NCI-H1105 treated with DMSO at 0.1 percent for 48 hours (cell line): ENCODE measurements around the gene APBB1IP.

Experiments
- DNase-seq: peaks from one replicate; lab custom pipeline; 2025; lab: John Stamatoyannopoulos, UW

The APBB1IP gene

GRCh38 chr10:26507441-26507840 is 69.3 kb downstream of the APBB1IP start:
- DNase-seq: no peak

GRCh38 chr10:26508016-26508415 is 69.9 kb downstream of the APBB1IP start:
- no peak for DNase-seq

- DNase-seq: no peak
Measured at GRCh38 chr10:26509307-26509706, 71.2 kb downstream of the APBB1IP start.

- no peak for DNase-seq
Measured at GRCh38 chr10:26513101-26513500, 75.0 kb downstream of the APBB1IP start.

- no peak for DNase-seq
Measured at GRCh38 chr10:26516540-26517101, 78.5 kb downstream of the APBB1IP start.

GRCh38 chr10:26517141-26517867 is 79.2 kb downstream of the APBB1IP start:
- DNase-seq: no peak

GRCh38 chr10:26519803-26520202 is 81.7 kb downstream of the APBB1IP start:
- DNase-seq: no peak

- DNase-seq: no peak
Measured at GRCh38 chr10:26520575-26520974, 82.4 kb downstream of the APBB1IP start.

GRCh38 chr10:26524161-26524896 is 86.2 kb downstream of the APBB1IP start:
- DNase-seq: peak; percentile 8

- DNase-seq: no peak
Measured at GRCh38 chr10:26525586-26525985, 87.4 kb downstream of the APBB1IP start.

GRCh38 chr10:26527018-26527417 is 88.9 kb downstream of the APBB1IP start:
- DNase-seq: no peak

GRCh38 chr10:26528048-26528447 is 89.9 kb downstream of the APBB1IP start:
- no peak for DNase-seq

- no peak for DNase-seq
Measured at GRCh38 chr10:26528715-26529393, 90.7 kb downstream of the APBB1IP start.

GRCh38 chr10:26534384-26534783 is 96.2 kb downstream of the APBB1IP start:
- no peak for DNase-seq

GRCh38 chr10:26540601-26541000 is 102.5 kb downstream of the APBB1IP start:
- no peak for DNase-seq

GRCh38 chr10:26543567-26544306 is 105.6 kb downstream of the APBB1IP start:
- no peak for DNase-seq

GRCh38 chr10:26544932-26545331 is 106.8 kb downstream of the APBB1IP start:
- DNase-seq: no peak

GRCh38 chr10:26550774-26551526 is 112.8 kb downstream of the APBB1IP start:
- DNase-seq: no peak

GRCh38 chr10:26554246-26554645 is 116.1 kb downstream of the APBB1IP start:
- DNase-seq: no peak

- DNase-seq: no peak
Measured at GRCh38 chr10:26555719-26556368, 117.7 kb downstream of the APBB1IP start.
